ENCODE results near the gene TERF2IP.

DNA sequence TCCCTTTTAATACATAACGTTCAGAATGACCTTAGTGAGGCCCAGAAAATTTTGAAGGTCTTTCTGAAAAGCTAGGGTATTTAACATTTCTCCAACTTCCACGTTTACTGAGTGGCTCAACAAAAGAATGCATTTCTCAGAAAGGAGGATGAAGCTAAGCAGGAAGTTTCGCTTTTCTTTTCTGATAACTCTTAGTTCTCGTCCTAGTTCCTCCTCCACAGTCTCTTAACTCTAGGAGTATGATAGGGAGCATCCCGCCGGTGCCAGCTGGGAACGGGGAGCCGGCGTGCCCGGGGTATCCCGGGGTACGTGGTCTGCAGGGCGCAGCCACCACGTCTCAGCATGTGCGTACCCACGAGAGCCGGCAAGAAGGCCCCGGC lies 471 bp upstream of the TERF2IP start:
- TF ChIP-seq, protein P1, sequence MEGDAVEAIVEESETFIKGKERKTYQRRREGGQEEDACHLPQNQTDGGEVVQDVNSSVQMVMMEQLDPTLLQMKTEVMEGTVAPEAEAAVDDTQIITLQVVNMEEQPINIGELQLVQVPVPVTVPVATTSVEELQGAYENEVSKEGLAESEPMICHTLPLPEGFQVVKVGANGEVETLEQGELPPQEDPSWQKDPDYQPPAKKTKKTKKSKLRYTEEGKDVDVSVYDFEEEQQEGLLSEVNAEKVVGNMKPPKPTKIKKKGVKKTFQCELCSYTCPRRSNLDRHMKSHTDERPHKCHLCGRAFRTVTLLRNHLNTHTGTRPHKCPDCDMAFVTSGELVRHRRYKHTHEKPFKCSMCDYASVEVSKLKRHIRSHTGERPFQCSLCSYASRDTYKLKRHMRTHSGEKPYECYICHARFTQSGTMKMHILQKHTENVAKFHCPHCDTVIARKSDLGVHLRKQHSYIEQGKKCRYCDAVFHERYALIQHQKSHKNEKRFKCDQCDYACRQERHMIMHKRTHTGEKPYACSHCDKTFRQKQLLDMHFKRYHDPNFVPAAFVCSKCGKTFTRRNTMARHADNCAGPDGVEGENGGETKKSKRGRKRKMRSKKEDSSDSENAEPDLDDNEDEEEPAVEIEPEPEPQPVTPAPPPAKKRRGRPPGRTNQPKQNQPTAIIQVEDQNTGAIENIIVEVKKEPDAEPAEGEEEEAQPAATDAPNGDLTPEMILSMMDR (conservative IDR thresholded peaks at IDR 0.05 in 1 of 2, IDR thresholded peaks at IDR 0.05 in 1 of 2; ENCODE audit: extremely low read depth in 1 of 2, insufficient read depth in 1 of 2, low read depth in 1 of 2, low read length in 2 of 2), result no peak
- no peak for TF ChIP-seq EZH2 (IDR thresholded peaks at IDR 0.05; ENCODE audit: borderline replicate concordance, low read length)
